Panc1 (cell line): ENCODE results near the gene VWA5B2. TPM values are rescaled to one million over a fixed set of nuclear protein-coding genes. Genes with fewer than 3 reads are reported as not detected.

Experiments used
- ATAC-seq: fragments of 200-7000 bp; cut with Tn5 transposase; 2 replicates; pipeline ENCODE4 v1.9.1; 2020; ENCODE audit warnings: mild to moderate bottlenecking, moderate library complexity
- BruUV-seq: library from RNA; stranded (reverse); fragments of 400-500 nt; replicated peaks from 2 replicates; lab custom pipeline; 2021; lab: Mats Ljungman, UMichigan
- CTCF ChIA-PET: fragments of 300-600 bp; sonication (Branson Sonifier 250); formaldehyde crosslinking; loops from one replicate; lab custom pipeline; 2022; ENCODE audit warnings: antibody characterized with exemption; lab: Charles Lee
- POLR2A ChIA-PET: fragments of 300-600 bp; sonication (Branson Sonifier 250); formaldehyde crosslinking; loops from one replicate; lab custom pipeline; 2022; ENCODE audit warnings: antibody characterized with exemption; lab: Charles Lee
- DNase-seq: peaks from one replicate; pipeline ENCODE4 v3.0.0-alpha.2; 2010; ENCODE audit warnings: low read depth, low spot score
- H3K27ac ChIP-seq: 2 replicates; pipeline ENCODE4 v1.5.1; 2011; ENCODE audit warnings: mild to moderate bottlenecking, low read length, inconsistent platforms
- H3K27me3 ChIP-seq: fragments of 200-500 bp; sonication (Bioruptor generic); 2 replicates; pipeline ENCODE4 v1.6.0; 2014; ENCODE audit warnings: low read length, inconsistent platforms; ENCODE audit not compliant: control insufficient read depth, insufficient read depth
- H3K36me3 ChIP-seq: fragments of 200-500 bp; sonication (Bioruptor generic); 2 replicates; pipeline ENCODE4 v1.5.1; 2014; ENCODE audit warnings: inconsistent platforms, mild to moderate bottlenecking, low read length, moderate library complexity; ENCODE audit not compliant: control insufficient read depth, insufficient read depth
- H3K4me1 ChIP-seq: 2 replicates; pipeline ENCODE4 v1.5.1; 2011; ENCODE audit warnings: inconsistent platforms, mild to moderate bottlenecking, low read length, moderate library complexity; ENCODE audit not compliant: control insufficient read depth, insufficient read depth
- H3K4me3 ChIP-seq, 2 experiments: 2 replicates each; pipeline ENCODE4 v1.5.1; 2011 to 2012; ENCODE audit warnings: low read depth in 2 of 2, low read length in 2 of 2, mild to moderate bottlenecking in 2 of 2, inconsistent platforms in 1 of 2, moderate library complexity in 1 of 2
- H3K9me3 ChIP-seq: fragments of 200-500 bp; sonication (Bioruptor generic); 2 replicates; pipeline ENCODE4 v1.5.1; 2014; ENCODE audit warnings: low read depth, mild to moderate bottlenecking, inconsistent platforms, low read length, moderate library complexity; ENCODE audit not compliant: control insufficient read depth, insufficient read depth
- CTCF ChIP-seq: fragments of 450-650 bp; IDR thresholded peaks from 2 replicates; pipeline ENCODE4 v1.5.1; 2017; ENCODE audit warnings: mild to moderate bottlenecking
- POLR2AphosphoS5 ChIP-seq: IDR thresholded peaks from 2 replicates; pipeline ENCODE4 v1.6.1; 2012; ENCODE audit warnings: mild to moderate bottlenecking, low read depth, low read length, moderate library complexity
- REST ChIP-seq, 2 experiments: IDR thresholded peaks; 2 replicates each; pipeline ENCODE4 v1.6.1; 2011 to 2012; ENCODE audit warnings: low read depth in 2 of 2, control low read depth in 1 of 2, low read length in 1 of 2, mild to moderate bottlenecking in 1 of 2, moderate library complexity in 1 of 2; ENCODE audit not compliant: insufficient read depth in 1 of 2
- SIN3A ChIP-seq: IDR thresholded peaks from 2 replicates; pipeline ENCODE4 v1.6.1; 2012; ENCODE audit warnings: low read depth, mild to moderate bottlenecking, low read length, moderate library complexity, borderline replicate concordance; ENCODE audit not compliant: insufficient read depth
- TCF7L2 ChIP-seq: IDR thresholded peaks from 2 replicates; pipeline ENCODE4 v1.6.1; 2011; ENCODE audit warnings: mild to moderate bottlenecking, low read depth, low read length, inconsistent platforms
- in situ Hi-C: cut with HindIII; loops from 2 replicates; pipeline ENCODE4 v1.10.0; 2016; ENCODE audit warnings: low sequenced_read_pairs, low pct_unique_long_range_greater_than_20kb
- intact Hi-C: fragments of 100-400 bp; cut with micrococcal nuclease; formaldehyde crosslinking; loops from one replicate; pipeline ENCODE4 v1.10.0; 2022; ENCODE audit not compliant: unreplicated experiment
- microRNA-seq: library from miRNA; unstranded; fragments of <30 nt; microRNA quantifications from one replicate; pipeline ENCODE4 v1.1.0, GENCODE V29; 2020; ENCODE audit not compliant: unreplicated experiment
- total RNA-seq: library from RNA; stranded (reverse); gene quantifications from one replicate; pipeline ENCODE4 v1.2.1, GENCODE V29; 2021; ENCODE audit not compliant: unreplicated experiment

Gene VWA5B2
- total RNA-seq, 1 experiment from 2014 or later: 0.28 TPM

GRCh38 chr3:184291044-184291737, 61.8 kb downstream of the VWA5B2 start:
- Histone ChIP-seq H3K27me3 (no peaks in the 10 kb centered on the region), H3K27ac (no peak overlapping the region), H3K4me3 (no peak overlapping the region), H3K9me3 (no peaks in the 10 kb centered on the region), H3K4me1 (no peaks in the 10 kb centered on the region), H3K36me3 (no peaks in the 10 kb centered on the region)
- intact Hi-C loops: no loop called here
- ATAC-seq (no peak), DNase-seq (no peak)
- in situ Hi-C loops: no loop called here
- ChIA-PET CTCF (interaction anchor here (0.5 kb wide), 1 partner anchor 201 kb away, joined by 5 read pairs; no protein-coding TSS in a partner anchor), POLR2A (no interaction called here)
- BruUV-seq: no TSS peak
- TF ChIP-seq REST (IDR thresholded peaks at IDR 0.05; ENCODE audit: insufficient read depth in 1 of 2, low read depth in 2 of 2, low read length in 1 of 2) (no peak), TCF7L2 (no peak), CTCF (no peak), SIN3A (no peak), POLR2AphosphoS5 (no peak)

Small RNAs within 50 kb of the gene (microRNA-seq; reads per million reads assigned to microRNA genes)
- 3.2 reads per million, percentile 3 among the genes with 10 or more reads in this experiment for gene MIR1224

Other genes starting within 250 kb of the VWA5B2 start
- 35.1 TPM for gene ABCC5, start 211.7 kb upstream of the VWA5B2 start, total RNA-seq
- not detected for gene HTR3D, start 197.8 kb upstream of the VWA5B2 start, total RNA-seq
- not detected for gene HTR3C, start 176.5 kb upstream of the VWA5B2 start, total RNA-seq
- gene HTR3E, start 132.5 kb upstream of the VWA5B2 start, total RNA-seq: not detected
- 60.2 TPM for gene EIF2B5, start 94.2 kb upstream of the VWA5B2 start, total RNA-seq
- 97.2 TPM for gene DVL3, start 74.2 kb upstream of the VWA5B2 start, total RNA-seq
- 335 TPM for gene AP2M1, start 54.7 kb upstream of the VWA5B2 start, total RNA-seq
- gene ABCF3, start 43.4 kb upstream of the VWA5B2 start, total RNA-seq: 101 TPM
- 72.7 TPM for gene ALG3, start 19.4 kb downstream of the VWA5B2 start, total RNA-seq
- 10.7 TPM for gene EEF1AKMT4, start 20.1 kb downstream of the VWA5B2 start, total RNA-seq
- gene CAMK2N2, start 32.0 kb downstream of the VWA5B2 start, total RNA-seq: 5.7 TPM
- gene ECE2, start 46.4 kb downstream of the VWA5B2 start, total RNA-seq: not detected
- gene PSMD2, start 69.7 kb downstream of the VWA5B2 start, total RNA-seq: 536 TPM
- gene EIF4G1, start 85.0 kb downstream of the VWA5B2 start, total RNA-seq: 798 TPM
- gene FAM131A, start 108.0 kb downstream of the VWA5B2 start, total RNA-seq: 30.1 TPM
- gene CLCN2, start 132.0 kb downstream of the VWA5B2 start, total RNA-seq: 22.5 TPM
- 156 TPM for gene POLR2H, start 132.1 kb downstream of the VWA5B2 start, total RNA-seq
- gene THPO, start 148.6 kb downstream of the VWA5B2 start, total RNA-seq: not detected
- gene CHRD, start 150.5 kb downstream of the VWA5B2 start, total RNA-seq: 1.4 TPM